ENCODE measurements around the gene CADM1. TPM values are rescaled to one million over a fixed set of nuclear protein-coding genes. Genes with fewer than 3 reads are reported as not detected.

Gene CADM1
- total and polyA plus RNA-seq, 8 donors, result 6.3 to 38.8 (median 24.5) TPM

GRCh38 chr11:115271643-115272042 lies 232.6 kb downstream of the CADM1 start:
- Histone ChIP-seq H3K4me1 (no peaks in the 10 kb centered on the region), H3K4me3 (no peak overlapping the region), H3K9me3 (no peaks in the 10 kb centered on the region), H3K27ac (no peak overlapping the region), H3K36me3 (no peaks in the 10 kb centered on the region), H3K27me3 (no peaks in the 10 kb centered on the region)
- TF ChIP-seq CTCF (IDR thresholded peaks at IDR 0.05), result no peak
- FAIRE-seq (no peak), ATAC-seq (no peak), DNase-seq (no peak)
- intact Hi-C loops (cut with DNase I), result no loop called here

- FAIRE-seq, result no peak
- Histone ChIP-seq H3K4me1 (no peaks in the 10 kb centered on the region), H3K9me3 (no peaks in the 10 kb centered on the region), H3K36me3 (no peaks in the 10 kb centered on the region), H3K27ac (no peak overlapping the region), H3K4me3 (no peak overlapping the region), H3K27me3 (no peaks in the 10 kb centered on the region)
- intact Hi-C loops (cut with DNase I), result no loop called here
- WGBS, 2 donors, result 75 to 86% methylated on average over 8 of the region's 8 CpGs
- TF ChIP-seq CTCF (IDR thresholded peaks at IDR 0.05), result no peak
- DNase-seq, result no peak
- no peak for ATAC-seq
Measured at GRCh38 chr11:115269191-115269950, 234.8 kb downstream of the CADM1 start.

- Histone ChIP-seq H3K27ac (no peak overlapping the region), H3K27me3 (no peaks in the 10 kb centered on the region), H3K4me3 (no peak overlapping the region), H3K36me3 (no peaks in the 10 kb centered on the region), H3K9me3 (no peaks in the 10 kb centered on the region), H3K4me1 (no peaks in the 10 kb centered on the region)
- intact Hi-C loops (cut with DNase I), result no loop called here
- FAIRE-seq, result no peak
- no peak for TF ChIP-seq CTCF (IDR thresholded peaks at IDR 0.05)
- DNase-seq, result no peak
- 67 to 71% methylated on average over 7 of the region's 7 CpGs for WGBS, 2 donors
- peak in 1 of 4 donors; percentile 38 for ATAC-seq
Measured at GRCh38 chr11:115267871-115268270, 236.3 kb downstream of the CADM1 start.

GRCh38 chr11:115267238-115267781 lies 236.9 kb downstream of the CADM1 start:
- 56 to 58% methylated on average over 8 of the region's 8 CpGs for WGBS, 2 donors
- no peak overlapping the region for H3K27ac ChIP-seq
- intact Hi-C loops (cut with DNase I), result no loop called here
- no peaks in the 10 kb centered on the region for H3K9me3 ChIP-seq
- DNase-seq, result no peak
- no peak for TF ChIP-seq CTCF (IDR thresholded peaks at IDR 0.05)
- no peaks in the 10 kb centered on the region for H3K4me1 ChIP-seq
- FAIRE-seq, result no peak
- no peaks in the 10 kb centered on the region for H3K27me3 ChIP-seq
- no peaks in the 10 kb centered on the region for H3K36me3 ChIP-seq
- H3K4me3 ChIP-seq, result no peak overlapping the region
- peak in 1 of 4 donors; percentile 53 for ATAC-seq

- H3K27me3 ChIP-seq, result no peaks in the 10 kb centered on the region
- no peaks in the 10 kb centered on the region for H3K36me3 ChIP-seq
- no peaks in the 10 kb centered on the region for H3K9me3 ChIP-seq
- no peak for TF ChIP-seq CTCF (IDR thresholded peaks at IDR 0.05)
- ATAC-seq, result no peak
- WGBS, 2 donors, result 65 to 89% methylated on average over 5 of the region's 5 CpGs
- DNase-seq, result no peak
- H3K27ac ChIP-seq, result no peak overlapping the region
- intact Hi-C loops (cut with DNase I), result no loop called here
- H3K4me3 ChIP-seq, result no peak overlapping the region
- no peak for FAIRE-seq
- H3K4me1 ChIP-seq, result no peaks in the 10 kb centered on the region
Measured at GRCh38 chr11:115266066-115266639, 238.1 kb downstream of the CADM1 start.
